Gastroesophageal sphincter (tissue), 4 donors: ENCODE data around the gene ABCC1. TPM values are rescaled to one million over a fixed set of nuclear protein-coding genes. Genes with fewer than 3 reads are reported as not detected.

Experiments
- ATAC-seq: fragments of 150-250 bp; one replicate; pipeline ENCODE4 v1.9.1; 2016; ENCODE audit warnings: mild to moderate bottlenecking, moderate library complexity
- H3K27ac ChIP-seq, 4 donors: fragments of 200-600 bp; sonication (generic) in 3 of 4; 1 replicate in 3 of 4; 2 replicates in 1 of 4; pipeline ENCODE4 v1.5.1; 2016 to 2019
- H3K27me3 ChIP-seq: fragments of 200-600 bp; sonication (generic); one replicate; pipeline ENCODE4 v1.5.1; 2019
- H3K36me3 ChIP-seq, 2 donors: fragments of 200-600 bp; sonication (generic); one replicate each; pipeline ENCODE4 v1.5.1; 2019; ENCODE audit warnings: control low read depth in 1 of 2
- H3K4me1 ChIP-seq, 3 donors: fragments of 200-600 bp; sonication (generic); 1 replicate in 2 of 3; 2 replicates in 1 of 3; pipeline ENCODE4 v1.5.1; 2016 to 2019; ENCODE audit warnings: control low read depth in 2 of 3
- H3K4me3 ChIP-seq, 2 donors: fragments of 200-600 bp; sonication (generic); one replicate each; pipeline ENCODE4 v1.5.1; 2019; ENCODE audit warnings: mild to moderate bottlenecking in 1 of 2, moderate library complexity in 1 of 2
- H3K9me3 ChIP-seq, 3 donors: fragments of 200-600 bp; sonication (generic); one replicate each; pipeline ENCODE4 v1.5.1; 2017 to 2019; ENCODE audit warnings: control low read depth in 2 of 3
- EP300 ChIP-seq: sonication (generic); formaldehyde crosslinking; IDR thresholded peaks from one replicate; pipeline ENCODE4 v1.6.1; 2017; ENCODE audit warnings: antibody characterized with exemption, mild to moderate bottlenecking
- POLR2A ChIP-seq, 2 donors: fragments of 450-650 bp; IDR thresholded peaks; one replicate each; pipeline ENCODE4 v1.6.1; 2017; ENCODE audit warnings: antibody characterized with exemption in 2 of 2, mild to moderate bottlenecking in 2 of 2, moderate library complexity in 1 of 2
- POLR2AphosphoS5 ChIP-seq: sonication (generic); formaldehyde crosslinking; IDR thresholded peaks from one replicate; pipeline ENCODE4 v1.6.1; 2017; ENCODE audit warnings: antibody characterized with exemption
- whole genome bisulfite sequencing, 2 donors: methylation state at CpG; one replicate each; pipeline ENCODE4 v1.1.5; 2018; ENCODE audit warnings: low coverage in 1 of 2; 5-methylcytosine and 5-hydroxymethylcytosine counted together
- total RNA-seq, 4 donors: library from RNA; depleted of rRNA; stranded (reverse); fragments of >200 nt; gene quantifications; one replicate each; pipeline ENCODE4 v1.1.0, GENCODE V29; 2016
- TF ChIP-seq, protein P1 (sequence below), 4 experiments: fragments of 200-600 bp in 2 of 4; fragments of 450-650 bp in 2 of 4; sonication (generic) in 1 of 4; IDR thresholded peaks; one replicate each; pipeline ENCODE4 v1.5.1; 2017 to 2019; ENCODE audit warnings: antibody characterized with exemption in 4 of 4, mild to moderate bottlenecking in 2 of 4, moderate library complexity in 2 of 4

The ABCC1 gene
- total RNA-seq, 4 donors from 2014 or later: 50.8 to 122 (median 63.1) TPM

DNA sequence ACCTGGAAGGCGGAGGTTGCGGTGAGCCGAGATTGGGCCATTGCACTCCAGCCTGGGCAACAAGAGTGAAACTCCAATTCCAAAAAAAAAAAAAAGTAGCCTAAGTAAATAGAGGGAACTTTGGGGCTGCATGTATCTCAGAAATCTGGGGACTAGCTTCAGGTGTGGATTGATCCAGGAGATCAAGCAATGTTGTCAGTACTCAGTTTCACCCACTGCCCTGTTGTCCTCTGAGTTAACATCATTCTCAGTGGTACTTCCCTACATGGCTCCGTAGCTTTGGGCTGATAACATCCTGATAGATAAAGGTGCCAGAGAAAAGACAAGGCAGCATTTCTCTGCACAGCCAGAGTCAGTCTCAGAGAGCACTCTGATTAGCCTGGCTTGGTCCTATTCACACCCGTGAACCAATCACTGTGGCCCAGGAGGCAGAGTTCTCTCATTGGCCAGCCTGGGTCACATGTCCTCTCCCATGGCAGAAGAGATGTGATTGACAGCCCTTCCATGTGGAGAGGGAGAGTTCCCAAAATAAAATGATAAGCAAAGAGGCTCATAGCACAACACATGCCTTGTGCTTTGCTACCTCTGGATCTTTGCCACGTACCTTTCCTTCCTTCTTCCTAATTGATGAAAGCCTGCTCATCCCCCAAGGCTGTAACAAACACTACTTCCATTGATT lies 99.6 kb downstream of the ABCC1 start:
- Histone ChIP-seq H3K9me3 (no peaks in the 10 kb centered on the region), H3K27ac (peak overlapping the region in 3 of 4 donors; percentile 7 to 35 (median 33)), H3K27me3 (no peaks in the 10 kb centered on the region), H3K4me3 (no peak overlapping the region), H3K4me1 (peaks cover 0 to 19% (median 0%) of the 10 kb centered on the region in 3 donors), H3K36me3 (peaks cover 0 to 98% of the 10 kb centered on the region in 2 donors)
- ATAC-seq: no peak
- no peak for TF ChIP-seq POLR2AphosphoS5
- TF ChIP-seq EP300: no peak
- TF ChIP-seq, protein P1, sequence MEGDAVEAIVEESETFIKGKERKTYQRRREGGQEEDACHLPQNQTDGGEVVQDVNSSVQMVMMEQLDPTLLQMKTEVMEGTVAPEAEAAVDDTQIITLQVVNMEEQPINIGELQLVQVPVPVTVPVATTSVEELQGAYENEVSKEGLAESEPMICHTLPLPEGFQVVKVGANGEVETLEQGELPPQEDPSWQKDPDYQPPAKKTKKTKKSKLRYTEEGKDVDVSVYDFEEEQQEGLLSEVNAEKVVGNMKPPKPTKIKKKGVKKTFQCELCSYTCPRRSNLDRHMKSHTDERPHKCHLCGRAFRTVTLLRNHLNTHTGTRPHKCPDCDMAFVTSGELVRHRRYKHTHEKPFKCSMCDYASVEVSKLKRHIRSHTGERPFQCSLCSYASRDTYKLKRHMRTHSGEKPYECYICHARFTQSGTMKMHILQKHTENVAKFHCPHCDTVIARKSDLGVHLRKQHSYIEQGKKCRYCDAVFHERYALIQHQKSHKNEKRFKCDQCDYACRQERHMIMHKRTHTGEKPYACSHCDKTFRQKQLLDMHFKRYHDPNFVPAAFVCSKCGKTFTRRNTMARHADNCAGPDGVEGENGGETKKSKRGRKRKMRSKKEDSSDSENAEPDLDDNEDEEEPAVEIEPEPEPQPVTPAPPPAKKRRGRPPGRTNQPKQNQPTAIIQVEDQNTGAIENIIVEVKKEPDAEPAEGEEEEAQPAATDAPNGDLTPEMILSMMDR (IDR thresholded peaks at IDR 0.05): no peak
- TF ChIP-seq POLR2A (IDR thresholded peaks at IDR 0.05): no peak
- 83 to 92% methylated on average over 2 to 6 of the region's 6 CpGs for WGBS, 2 donors

DNA sequence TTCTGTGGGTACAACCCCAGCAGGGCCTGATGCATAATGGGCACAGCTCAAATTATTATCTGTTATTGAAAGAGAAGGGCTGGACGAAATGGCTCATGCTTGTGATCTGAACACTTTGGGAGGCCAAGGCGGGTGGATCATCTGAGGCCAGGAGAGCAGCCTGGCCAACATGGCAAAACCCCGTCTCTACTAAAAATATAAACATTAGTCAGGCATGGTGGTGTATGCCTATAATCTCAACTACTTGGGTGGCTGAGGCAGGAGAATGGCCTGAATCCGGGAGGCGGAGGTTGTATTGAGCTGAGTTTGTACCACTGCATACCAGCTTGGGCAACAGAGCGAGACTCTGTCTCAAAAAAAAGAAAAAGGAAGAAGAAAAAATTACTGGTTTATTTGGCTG lies 100.7 kb downstream of the ABCC1 start:
- H3K9me3 ChIP-seq: no peaks in the 10 kb centered on the region
- 73 to 96% methylated on average over 3 of the region's 6 CpGs for WGBS, 2 donors
- no peak for ATAC-seq

DNA sequence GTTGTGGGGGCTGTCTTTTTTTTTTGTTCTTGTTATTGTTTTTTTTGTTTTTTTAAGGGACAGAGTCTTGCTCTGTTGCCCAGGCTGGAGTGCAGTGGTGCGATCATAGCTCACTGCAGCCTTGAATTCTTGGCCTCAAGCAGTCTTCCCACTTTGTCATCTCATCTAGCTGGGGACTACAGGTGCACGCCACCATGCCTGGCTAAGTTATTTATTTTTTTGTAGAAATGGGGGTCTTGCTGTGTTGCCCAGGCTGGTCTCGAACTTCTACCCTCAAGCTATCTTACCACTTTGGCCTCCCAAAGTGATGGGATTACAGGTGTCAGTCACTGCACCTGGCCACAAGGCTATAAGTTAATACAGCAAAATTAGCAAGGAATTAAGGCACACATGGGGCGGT lies 101.7 kb downstream of the ABCC1 start:
- peaks cover 0 to 27% (median 0%) of the 10 kb centered on the region in 3 donors for H3K4me1 ChIP-seq
- WGBS, 2 donors: 94 to 100% methylated on average over 2 to 3 of the region's 4 CpGs
- ATAC-seq: no peak
- H3K27me3 ChIP-seq: no peaks in the 10 kb centered on the region
- H3K36me3 ChIP-seq: peaks cover 0 to 98% of the 10 kb centered on the region in 2 donors
- peak overlapping the region in 3 of 4 donors; percentile 23 to 55 (median 49) for H3K27ac ChIP-seq
- TF ChIP-seq, protein P1 (IDR thresholded peaks at IDR 0.05): no peak
- TF ChIP-seq EP300 (no peak), POLR2A (IDR thresholded peaks at IDR 0.05) (no peak), POLR2AphosphoS5 (no peak)
- no peaks in the 10 kb centered on the region for H3K9me3 ChIP-seq
- H3K4me3 ChIP-seq: no peak overlapping the region

More for the DNA sequence above, 100.7 kb downstream of the ABCC1 start:
- Histone ChIP-seq H3K4me3 (no peak overlapping the region), H3K27me3 (no peaks in the 10 kb centered on the region), H3K36me3 (peaks cover 0 to 98% of the 10 kb centered on the region in 2 donors), H3K27ac (peak overlapping the region in 2 of 4 donors; percentile 29 to 46), H3K4me1 (peaks cover 0 to 27% (median 0%) of the 10 kb centered on the region in 3 donors)
- TF ChIP-seq POLR2AphosphoS5 (no peak), EP300 (no peak)
- TF ChIP-seq, protein P1 (IDR thresholded peaks at IDR 0.05): no peak

DNA sequence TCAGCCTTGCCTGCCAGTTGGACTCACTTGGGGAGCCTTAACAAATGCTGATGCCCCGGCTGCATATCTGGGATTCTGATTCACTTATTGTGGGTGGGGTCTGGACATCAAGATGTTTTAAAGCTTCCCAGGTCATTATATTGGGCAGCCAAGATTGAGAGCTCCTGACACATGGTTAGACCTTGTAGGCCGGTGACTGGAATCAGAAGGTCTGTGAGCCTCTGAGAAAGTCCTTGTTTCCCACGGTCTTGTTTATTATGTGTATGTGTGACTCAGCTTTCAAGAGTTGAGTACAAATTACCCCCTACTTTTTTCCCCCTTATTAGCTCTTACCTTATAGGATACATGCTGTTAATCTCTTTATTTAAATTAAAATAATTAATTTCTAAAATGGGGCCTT lies 103.5 kb downstream of the ABCC1 start:
- Histone ChIP-seq H3K27me3 (no peaks in the 10 kb centered on the region), H3K9me3 (no peaks in the 10 kb centered on the region), H3K4me1 (peaks cover 0 to 36% (median 0%) of the 10 kb centered on the region in 3 donors), H3K4me3 (no peak overlapping the region), H3K36me3 (peaks cover 0 to 92% of the 10 kb centered on the region in 2 donors), H3K27ac (peak overlapping the region in 3 of 4 donors; percentile 1 to 55 (median 46))
- 58% methylated on average over 2 of the region's 3 CpGs; no CpG with 5 or more reads in 1 of the 2 donors for WGBS, 2 donors
- no peak for TF ChIP-seq POLR2AphosphoS5
- no peak for TF ChIP-seq EP300
- no peak for TF ChIP-seq POLR2A (IDR thresholded peaks at IDR 0.05)
- TF ChIP-seq, protein P1 (IDR thresholded peaks at IDR 0.05): no peak
- ATAC-seq: no peak

DNA sequence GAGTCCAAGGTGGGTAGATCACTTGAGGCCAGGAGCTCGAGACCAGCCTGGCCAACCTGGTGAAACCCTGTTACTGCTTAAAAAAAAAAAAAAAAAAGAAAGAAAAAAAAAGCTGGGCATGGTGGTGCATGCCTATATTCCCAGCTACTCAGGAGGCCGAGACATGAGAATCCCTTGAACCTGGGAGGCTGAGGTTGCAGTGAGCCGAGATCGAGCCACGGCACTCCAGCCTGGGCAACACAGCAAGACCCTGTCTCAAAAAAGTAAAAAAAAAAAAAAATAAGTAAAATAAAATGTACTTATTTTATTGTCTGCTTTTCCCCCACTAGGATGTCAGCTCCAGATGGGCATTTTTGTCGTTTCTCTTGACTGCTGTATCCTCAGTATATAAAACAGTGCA lies 107.7 kb downstream of the ABCC1 start:
- TF ChIP-seq, protein P1 (IDR thresholded peaks at IDR 0.05): peak in 1 of 4 experiments; percentile 19
- TF ChIP-seq POLR2A (IDR thresholded peaks at IDR 0.05): no peak
- ATAC-seq: no peak
- H3K4me3 ChIP-seq: no peak overlapping the region
- no peaks in the 10 kb centered on the region for H3K9me3 ChIP-seq
- peaks cover 0 to 69% of the 10 kb centered on the region in 2 donors for H3K36me3 ChIP-seq
- no peaks in the 10 kb centered on the region for H3K27me3 ChIP-seq
- peak overlapping the region in 3 of 4 donors; percentile 86 to 93 (median 92) for H3K27ac ChIP-seq
- WGBS, 2 donors: 89 to 96% methylated on average over 3 to 5 of the region's 6 CpGs
- peaks cover 0 to 65% (median 9%) of the 10 kb centered on the region in 3 donors for H3K4me1 ChIP-seq
